Measurements from ENCODE around the gene ZMYND8.

DNA sequence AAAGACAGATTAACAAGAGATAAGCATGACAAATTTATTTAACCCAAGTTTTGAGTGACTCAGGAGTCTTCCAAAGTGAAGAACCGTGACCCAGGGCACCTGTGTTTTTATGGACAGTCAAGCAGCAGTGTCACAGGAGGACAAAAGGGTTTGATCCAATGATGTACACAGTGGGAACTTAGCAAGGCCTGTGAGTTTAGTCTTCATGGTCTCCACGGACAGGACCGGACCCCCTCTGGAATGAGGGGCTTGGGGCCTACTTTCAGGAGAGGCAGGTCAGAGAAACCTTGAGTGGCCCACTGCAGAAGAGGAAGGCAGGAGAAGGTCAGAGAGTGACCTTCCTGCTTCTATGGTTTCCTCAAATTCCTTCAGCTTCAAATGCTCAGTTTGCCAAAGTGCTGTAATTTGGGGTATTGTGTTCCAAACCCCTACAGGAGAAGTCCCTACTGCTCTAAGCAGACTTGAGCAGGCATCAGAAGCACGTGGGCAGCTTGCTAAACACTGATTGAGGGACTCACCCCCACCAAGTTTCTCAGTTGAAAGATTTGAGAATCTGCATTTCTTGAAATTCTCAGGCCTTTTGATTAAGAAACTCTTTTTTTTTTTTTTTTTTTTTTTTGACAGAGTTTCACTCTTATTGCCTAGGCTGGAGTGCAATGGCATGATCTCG, 26.4 kb upstream of the ZMYND8 start:
- TF ChIP-seq POLR2A (IDR thresholded peaks at IDR 0.05; ENCODE audit: low read depth, low read length) (no peak), CHD1 (IDR thresholded peaks at IDR 0.05; ENCODE audit: low read depth, low read length) (no peak), MXI1 (IDR thresholded peaks at IDR 0.05; ENCODE audit: borderline replicate concordance, low read depth, low read length) (no peak), RCOR1 (IDR thresholded peaks at IDR 0.05; ENCODE audit: insufficient replicate concordance, low read length) (no peak), MAZ (IDR thresholded peaks at IDR 0.05; ENCODE audit: borderline replicate concordance, low read depth, low read length) (no peak)
- TF ChIP-seq, protein P1, sequence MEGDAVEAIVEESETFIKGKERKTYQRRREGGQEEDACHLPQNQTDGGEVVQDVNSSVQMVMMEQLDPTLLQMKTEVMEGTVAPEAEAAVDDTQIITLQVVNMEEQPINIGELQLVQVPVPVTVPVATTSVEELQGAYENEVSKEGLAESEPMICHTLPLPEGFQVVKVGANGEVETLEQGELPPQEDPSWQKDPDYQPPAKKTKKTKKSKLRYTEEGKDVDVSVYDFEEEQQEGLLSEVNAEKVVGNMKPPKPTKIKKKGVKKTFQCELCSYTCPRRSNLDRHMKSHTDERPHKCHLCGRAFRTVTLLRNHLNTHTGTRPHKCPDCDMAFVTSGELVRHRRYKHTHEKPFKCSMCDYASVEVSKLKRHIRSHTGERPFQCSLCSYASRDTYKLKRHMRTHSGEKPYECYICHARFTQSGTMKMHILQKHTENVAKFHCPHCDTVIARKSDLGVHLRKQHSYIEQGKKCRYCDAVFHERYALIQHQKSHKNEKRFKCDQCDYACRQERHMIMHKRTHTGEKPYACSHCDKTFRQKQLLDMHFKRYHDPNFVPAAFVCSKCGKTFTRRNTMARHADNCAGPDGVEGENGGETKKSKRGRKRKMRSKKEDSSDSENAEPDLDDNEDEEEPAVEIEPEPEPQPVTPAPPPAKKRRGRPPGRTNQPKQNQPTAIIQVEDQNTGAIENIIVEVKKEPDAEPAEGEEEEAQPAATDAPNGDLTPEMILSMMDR (conservative IDR thresholded peaks at IDR 0.05; ENCODE audit: low read depth, low read length), result no peak
- TF ChIP-seq, protein P2, sequence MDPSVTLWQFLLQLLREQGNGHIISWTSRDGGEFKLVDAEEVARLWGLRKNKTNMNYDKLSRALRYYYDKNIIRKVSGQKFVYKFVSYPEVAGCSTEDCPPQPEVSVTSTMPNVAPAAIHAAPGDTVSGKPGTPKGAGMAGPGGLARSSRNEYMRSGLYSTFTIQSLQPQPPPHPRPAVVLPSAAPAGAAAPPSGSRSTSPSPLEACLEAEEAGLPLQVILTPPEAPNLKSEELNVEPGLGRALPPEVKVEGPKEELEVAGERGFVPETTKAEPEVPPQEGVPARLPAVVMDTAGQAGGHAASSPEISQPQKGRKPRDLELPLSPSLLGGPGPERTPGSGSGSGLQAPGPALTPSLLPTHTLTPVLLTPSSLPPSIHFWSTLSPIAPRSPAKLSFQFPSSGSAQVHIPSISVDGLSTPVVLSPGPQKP (IDR thresholded peaks at IDR 0.05; ENCODE audit: borderline replicate concordance, low read depth, low read length), result no peak

Data from IMR-90 (cell line).